ENCODE results near the gene TSPAN9. TPM values are rescaled to one million over a fixed set of nuclear protein-coding genes. Genes with fewer than 3 reads are reported as not detected.
A peak's percentile ranks its signal among the peaks of the same experiment; 100 is the strongest.

The TSPAN9 gene
- total RNA-seq, 4 donors from 2014 or later = 27.9 to 49.1 (median 42.0) TPM

DNA sequence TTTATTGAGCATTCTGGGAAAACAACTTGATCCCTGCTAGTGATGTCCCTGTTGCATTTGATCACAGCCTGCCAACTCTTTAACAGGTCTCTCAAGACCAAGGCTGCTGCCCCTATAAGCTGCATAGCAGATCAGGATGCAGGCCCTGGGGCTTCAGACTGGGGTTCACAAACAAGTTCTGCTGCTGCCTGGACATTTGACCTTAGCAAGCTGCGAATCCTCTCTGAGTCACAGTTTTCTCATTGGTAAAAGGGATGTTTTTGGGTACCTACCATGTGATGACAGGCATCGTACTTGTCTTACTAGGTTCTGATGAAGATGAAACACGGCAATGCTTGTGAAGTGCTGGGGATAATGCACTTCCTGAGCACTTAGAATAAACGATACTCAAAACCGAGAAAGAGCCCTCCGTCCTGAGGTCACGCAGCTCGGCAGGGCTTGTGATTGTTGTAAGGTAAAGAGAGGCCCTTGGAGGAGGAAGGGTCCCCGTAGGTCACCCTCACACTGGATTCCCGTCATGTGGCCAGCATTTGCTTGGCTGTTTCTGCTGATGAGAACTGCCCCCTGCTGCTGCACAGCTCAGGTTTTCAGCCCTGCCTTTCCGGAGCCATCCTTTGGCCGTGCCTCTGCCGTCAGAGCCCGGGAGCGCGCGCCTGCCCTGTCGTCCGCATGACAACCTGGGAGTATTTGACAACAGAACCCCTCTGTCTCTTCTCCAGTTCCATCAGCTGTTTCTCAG is 39.1 kb downstream of the TSPAN9 start:
- no peak overlapping the region for H3K4me3 ChIP-seq (ENCODE audit: low read depth, poor library complexity, severe bottlenecking)
- intact Hi-C loops (cut with DNase I; ENCODE audit: low total_unique reads) = no loop called here
- no peak for DNase-seq (ENCODE audit: low spot score in 2 of 2)
- TF ChIP-seq POLR2A (IDR thresholded peaks at IDR 0.05) = no peak
- TF ChIP-seq, protein P1, sequence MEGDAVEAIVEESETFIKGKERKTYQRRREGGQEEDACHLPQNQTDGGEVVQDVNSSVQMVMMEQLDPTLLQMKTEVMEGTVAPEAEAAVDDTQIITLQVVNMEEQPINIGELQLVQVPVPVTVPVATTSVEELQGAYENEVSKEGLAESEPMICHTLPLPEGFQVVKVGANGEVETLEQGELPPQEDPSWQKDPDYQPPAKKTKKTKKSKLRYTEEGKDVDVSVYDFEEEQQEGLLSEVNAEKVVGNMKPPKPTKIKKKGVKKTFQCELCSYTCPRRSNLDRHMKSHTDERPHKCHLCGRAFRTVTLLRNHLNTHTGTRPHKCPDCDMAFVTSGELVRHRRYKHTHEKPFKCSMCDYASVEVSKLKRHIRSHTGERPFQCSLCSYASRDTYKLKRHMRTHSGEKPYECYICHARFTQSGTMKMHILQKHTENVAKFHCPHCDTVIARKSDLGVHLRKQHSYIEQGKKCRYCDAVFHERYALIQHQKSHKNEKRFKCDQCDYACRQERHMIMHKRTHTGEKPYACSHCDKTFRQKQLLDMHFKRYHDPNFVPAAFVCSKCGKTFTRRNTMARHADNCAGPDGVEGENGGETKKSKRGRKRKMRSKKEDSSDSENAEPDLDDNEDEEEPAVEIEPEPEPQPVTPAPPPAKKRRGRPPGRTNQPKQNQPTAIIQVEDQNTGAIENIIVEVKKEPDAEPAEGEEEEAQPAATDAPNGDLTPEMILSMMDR (IDR thresholded peaks at IDR 0.05) = no peak
- WGBS, 2 donors = 84% methylated on average over 19 of the region's 19 CpGs

DNA sequence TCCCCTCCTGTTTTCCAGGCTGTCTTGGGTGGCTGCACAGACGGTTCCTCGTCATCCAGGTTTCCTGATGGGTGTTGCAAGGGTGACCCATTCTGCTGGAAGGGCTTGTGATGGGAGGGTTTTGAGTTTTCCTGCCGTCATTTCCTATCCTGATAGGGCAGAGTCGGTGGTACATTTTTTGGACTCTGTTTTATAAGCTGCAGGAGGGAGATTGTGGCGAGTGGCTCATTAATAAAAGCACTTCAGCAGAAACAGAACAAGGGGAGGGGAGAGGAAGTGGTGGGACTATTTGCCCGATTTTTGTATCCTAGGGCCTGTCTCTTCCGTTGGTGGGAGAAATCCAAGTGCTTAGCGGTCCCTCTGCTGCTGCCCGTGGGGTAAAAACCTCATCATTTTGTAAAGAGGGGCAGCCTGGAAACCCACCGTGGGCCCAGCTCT is 40.0 kb downstream of the TSPAN9 start:
- no peak for TF ChIP-seq POLR2A (IDR thresholded peaks at IDR 0.05)
- TF ChIP-seq, protein P1 (IDR thresholded peaks at IDR 0.05) = no peak
- 46 to 52% methylated on average over 10 of the region's 10 CpGs for WGBS, 2 donors
- no peak overlapping the region for H3K4me3 ChIP-seq (ENCODE audit: low read depth, poor library complexity, severe bottlenecking)
- no peak for DNase-seq (ENCODE audit: low spot score in 2 of 2)
- intact Hi-C loops (cut with DNase I; ENCODE audit: low total_unique reads) = no loop called here

DNA sequence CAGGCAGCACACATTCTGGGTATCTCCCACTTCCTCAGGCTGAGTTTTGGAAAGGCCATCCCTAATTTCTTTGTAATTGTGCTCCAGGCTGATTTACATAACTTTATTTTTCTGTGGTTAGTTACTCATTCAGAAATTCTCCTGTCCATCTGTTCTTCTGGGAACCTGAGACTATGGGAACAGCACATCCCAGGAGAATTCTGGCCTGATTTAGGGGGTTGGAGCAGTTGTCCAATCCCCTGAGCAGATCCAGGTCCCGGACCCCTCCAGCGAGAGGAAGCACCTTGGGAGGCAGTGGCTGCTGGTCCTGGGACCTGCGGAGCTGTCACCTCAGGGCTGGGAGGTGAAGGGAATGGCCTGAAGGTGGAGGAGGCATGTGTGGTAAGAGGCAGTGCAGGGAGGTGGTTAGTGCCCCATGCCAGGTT is 40.4 kb downstream of the TSPAN9 start:
- WGBS, 2 donors = 81 to 89% methylated on average over 3 of the region's 3 CpGs
- intact Hi-C loops (cut with DNase I; ENCODE audit: low total_unique reads) = no loop called here
- DNase-seq (ENCODE audit: low spot score in 2 of 2) = no peak
- no peak overlapping the region for H3K4me3 ChIP-seq (ENCODE audit: low read depth, poor library complexity, severe bottlenecking)
- TF ChIP-seq, protein P1 (IDR thresholded peaks at IDR 0.05) = no peak
- no peak for TF ChIP-seq POLR2A (IDR thresholded peaks at IDR 0.05)

DNA sequence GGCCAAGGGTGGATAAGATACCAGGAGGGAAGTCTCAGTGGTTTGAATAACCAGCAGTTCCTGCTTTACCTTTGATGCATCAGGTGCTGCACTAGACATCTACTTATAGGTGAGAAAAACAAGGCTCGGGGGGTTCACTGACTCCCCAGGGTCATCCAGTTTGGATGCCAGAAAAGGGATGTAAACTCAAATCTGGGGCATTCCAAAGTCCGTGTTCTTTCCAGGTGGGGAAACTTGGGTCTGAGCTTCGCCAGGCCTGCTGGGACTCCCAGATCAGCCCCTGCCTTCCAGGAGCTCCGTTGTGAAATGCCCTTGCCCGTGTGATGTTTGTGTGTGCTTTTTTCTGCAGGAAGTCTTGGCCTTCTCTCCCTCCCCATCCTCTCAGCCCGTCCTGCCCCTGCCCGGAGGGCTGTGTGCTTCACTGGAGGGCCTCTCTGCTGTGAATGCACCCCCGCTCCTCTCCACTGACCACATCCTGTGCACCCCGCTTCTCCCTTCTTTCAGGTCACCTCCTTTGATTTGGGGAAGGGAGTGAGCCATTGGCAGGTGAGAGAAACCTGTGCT is 42.1 kb downstream of the TSPAN9 start:
- WGBS, 2 donors = 55 to 59% methylated on average over 9 of the region's 9 CpGs
- H3K4me3 ChIP-seq (ENCODE audit: low read depth, poor library complexity, severe bottlenecking) = no peak overlapping the region
- DNase-seq (ENCODE audit: low spot score in 2 of 2) = no peak
- TF ChIP-seq POLR2A (IDR thresholded peaks at IDR 0.05) = no peak
- TF ChIP-seq, protein P1 (IDR thresholded peaks at IDR 0.05) = no peak
- intact Hi-C loops (cut with DNase I; ENCODE audit: low total_unique reads) = no loop called here

DNA sequence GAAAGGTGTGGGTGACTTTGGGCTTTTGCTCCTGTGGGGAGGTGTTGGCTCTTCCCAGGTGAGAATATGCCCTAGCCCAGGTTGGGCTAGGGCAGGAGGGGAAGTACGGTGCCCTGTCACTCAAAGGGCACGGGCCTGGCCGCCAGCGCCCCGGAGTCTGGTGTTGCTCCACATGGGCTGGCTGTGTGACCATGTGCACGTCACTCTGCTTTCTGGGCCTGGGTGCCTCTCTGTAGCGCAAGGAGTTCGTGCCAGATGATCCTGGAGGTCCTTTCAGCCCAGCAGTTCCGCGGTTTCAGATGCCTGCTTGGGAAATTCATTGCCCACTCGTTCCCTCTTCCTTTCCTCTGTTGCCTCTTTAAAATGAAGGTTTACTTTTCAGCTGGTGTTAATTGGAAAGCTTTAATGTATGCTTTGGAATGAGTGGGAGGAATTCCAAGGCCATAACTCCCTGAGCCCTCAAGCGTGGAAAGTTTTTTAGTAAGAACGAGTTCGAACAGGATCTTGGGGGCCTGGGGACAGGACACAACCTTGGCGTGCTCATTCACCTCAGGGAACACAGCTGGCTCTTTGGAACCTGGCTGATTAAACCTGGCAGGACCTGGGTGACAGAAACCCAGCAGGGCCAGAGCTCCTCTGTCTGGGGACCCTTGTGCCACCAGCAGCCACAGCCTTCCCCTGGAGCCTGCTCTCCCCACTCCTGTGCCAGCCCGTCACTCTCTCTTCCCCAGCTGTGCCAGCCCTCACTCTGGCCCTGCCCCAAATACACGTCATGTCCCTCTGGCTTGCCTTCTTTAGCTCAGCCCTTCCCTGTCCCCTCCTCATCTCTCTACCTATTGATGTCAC is 42.8 kb downstream of the TSPAN9 start:
- intact Hi-C loops (cut with DNase I; ENCODE audit: low total_unique reads) = no loop called here
- 18 to 32% methylated on average over 13 to 16 of the region's 17 CpGs for WGBS, 2 donors
- H3K4me3 ChIP-seq (ENCODE audit: low read depth, poor library complexity, severe bottlenecking) = no peak overlapping the region
- TF ChIP-seq, protein P1 (IDR thresholded peaks at IDR 0.05) = no peak
- no peak for TF ChIP-seq POLR2A (IDR thresholded peaks at IDR 0.05)
- DNase-seq (ENCODE audit: low spot score in 2 of 2) = peak in 1 of 2 donors; percentile 91

All from lower leg skin (tissue), 4 donors.